Ramos (cell line): ENCODE data around the gene MPZL2.

Experiments used
- in situ Hi-C: fragments of 300-500 bp; cut with MboI; formaldehyde crosslinking; loops from one replicate; pipeline ENCODE4 v1.14.3; 2022; ENCODE audit warnings: low sequenced_read_pairs; ENCODE audit not compliant: unreplicated experiment

The MPZL2 gene

GRCh38 chr11:118245936-118246562 lies 18.0 kb downstream of the MPZL2 start:
- in situ Hi-C loops: no loop called here

- in situ Hi-C loops: no loop called here
These were observed 19.9 kb downstream of the MPZL2 start for GRCh38 chr11:118243993-118244762.

- in situ Hi-C loops: no loop called here
These were observed 20.9 kb downstream of the MPZL2 start for GRCh38 chr11:118243161-118243560.

GRCh38 chr11:118241764-118242098 lies 22.4 kb downstream of the MPZL2 start:
- in situ Hi-C loops: no loop called here

GRCh38 chr11:118240999-118241763 lies 22.9 kb downstream of the MPZL2 start:
- in situ Hi-C loops: no loop called here

- in situ Hi-C loops: no loop called here
These were observed 24.4 kb downstream of the MPZL2 start for GRCh38 chr11:118239509-118240205.

GRCh38 chr11:118238929-118239328 lies 25.2 kb downstream of the MPZL2 start:
- in situ Hi-C loops: no loop called here

- in situ Hi-C loops: no loop called here
These were observed 25.7 kb downstream of the MPZL2 start for GRCh38 chr11:118238421-118238820.

GRCh38 chr11:118236170-118236569 lies 27.9 kb downstream of the MPZL2 start:
- in situ Hi-C loops: no loop called here

- in situ Hi-C loops: no loop called here
These were observed 29.3 kb downstream of the MPZL2 start for GRCh38 chr11:118234833-118235232.

- in situ Hi-C loops: no loop called here
These were observed 30.2 kb downstream of the MPZL2 start for GRCh38 chr11:118233850-118234249.

GRCh38 chr11:118233377-118233776 lies 30.7 kb downstream of the MPZL2 start:
- in situ Hi-C loops: no loop called here

- in situ Hi-C loops: no loop called here
These were observed 31.4 kb downstream of the MPZL2 start for GRCh38 chr11:118232659-118233058.

GRCh38 chr11:118231461-118231860 lies 32.6 kb downstream of the MPZL2 start:
- in situ Hi-C loops: no loop called here

GRCh38 chr11:118230088-118230487 lies 34.0 kb downstream of the MPZL2 start:
- in situ Hi-C loops: no loop called here

GRCh38 chr11:118229274-118229847 lies 34.7 kb downstream of the MPZL2 start:
- in situ Hi-C loops: no loop called here

GRCh38 chr11:118227865-118228785 lies 36.0 kb downstream of the MPZL2 start:
- in situ Hi-C loops: no loop called here

GRCh38 chr11:118226781-118227180 lies 37.3 kb downstream of the MPZL2 start:
- in situ Hi-C loops: no loop called here

- in situ Hi-C loops: no loop called here
These were observed 37.8 kb downstream of the MPZL2 start for GRCh38 chr11:118226296-118226695.
